Left lung (tissue), 10 donors: ENCODE measurements around the gene KCNIP4. TPM values are rescaled to one million over a fixed set of nuclear protein-coding genes. Genes with fewer than 3 reads are reported as not detected.

Experiments used
- ATAC-seq: fragments of 200-7000 bp; cut with Tn5 transposase; one replicate; pipeline ENCODE4 v1.9.1; 2020; ENCODE audit warnings: moderate library complexity
- DNase-seq, 4 donors: peaks; one replicate each; pipeline ENCODE4 v3.0.0-alpha.2; 2013 to 2020
- H3K27ac ChIP-seq, 2 donors: fragments of 200-600 bp; sonication (generic) in 1 of 2; one replicate each; pipeline versions ENCODE4 v1.5.0 to v1.8.0; 2020 to 2021
- H3K27me3 ChIP-seq, 2 donors: fragments of 200-600 bp; sonication (generic) in 1 of 2; one replicate each; pipeline versions ENCODE4 v1.5.0 to v1.8.0; 2020 to 2021
- H3K36me3 ChIP-seq, 2 donors: fragments of 200-600 bp; sonication (generic) in 1 of 2; one replicate each; pipeline versions ENCODE4 v1.5.0 to v1.8.0; 2020 to 2021
- H3K4me1 ChIP-seq, 2 donors: fragments of 200-600 bp; one replicate each; pipeline ENCODE4 v1.8.0; 2021
- H3K4me3 ChIP-seq, 2 donors: fragments of 200-600 bp; sonication (generic) in 1 of 2; one replicate each; pipeline versions ENCODE4 v1.5.0 to v1.8.0; 2020 to 2021; ENCODE audit warnings: mild to moderate bottlenecking in 1 of 2
- H3K9me3 ChIP-seq, 2 donors: fragments of 200-600 bp; sonication (generic) in 1 of 2; one replicate each; pipeline versions ENCODE4 v1.5.0 to v1.8.0; 2020 to 2021
- CTCF ChIP-seq, 2 donors: fragments of 200-600 bp; sonication (generic) in 1 of 2; IDR thresholded peaks; one replicate each; pipeline versions ENCODE4 v1.5.0 to v1.8.0; 2021; ENCODE audit warnings: antibody characterized with exemption in 2 of 2
- intact Hi-C, 2 donors: fragments of 100-400 bp; cut with DNase I; formaldehyde crosslinking; loops; one replicate each; pipeline versions ENCODE4 v1.11.2 to v1.14.2; 2022
- polyA plus RNA-seq, 6 donors: library from polyadenylated mRNA; unstranded; fragments of 120-200 nt; gene quantifications; one replicate each; pipeline ENCODE4 v1.2.1, GENCODE V29; 2013; ENCODE audit not compliant: insufficient read length in 6 of 6
- total RNA-seq, 2 donors: library from RNA; stranded (reverse); fragmentation: NEBNext Ultra II Directional; extraction: Animal tissue kit (Norgen Biotek cat#: 25700); gene quantifications; one replicate each; pipeline ENCODE4 v1.2.1, GENCODE V29; 2021
- donor health status: DM: no; HTN: yes; CAD: no.
- donor health status: DM: no; HTN: no; CAD: no.

KCNIP4 gene
- total and polyA plus RNA-seq, 8 donors = 2.8 to 5.4 (median 4.9) TPM; not detected in 2

DNA sequence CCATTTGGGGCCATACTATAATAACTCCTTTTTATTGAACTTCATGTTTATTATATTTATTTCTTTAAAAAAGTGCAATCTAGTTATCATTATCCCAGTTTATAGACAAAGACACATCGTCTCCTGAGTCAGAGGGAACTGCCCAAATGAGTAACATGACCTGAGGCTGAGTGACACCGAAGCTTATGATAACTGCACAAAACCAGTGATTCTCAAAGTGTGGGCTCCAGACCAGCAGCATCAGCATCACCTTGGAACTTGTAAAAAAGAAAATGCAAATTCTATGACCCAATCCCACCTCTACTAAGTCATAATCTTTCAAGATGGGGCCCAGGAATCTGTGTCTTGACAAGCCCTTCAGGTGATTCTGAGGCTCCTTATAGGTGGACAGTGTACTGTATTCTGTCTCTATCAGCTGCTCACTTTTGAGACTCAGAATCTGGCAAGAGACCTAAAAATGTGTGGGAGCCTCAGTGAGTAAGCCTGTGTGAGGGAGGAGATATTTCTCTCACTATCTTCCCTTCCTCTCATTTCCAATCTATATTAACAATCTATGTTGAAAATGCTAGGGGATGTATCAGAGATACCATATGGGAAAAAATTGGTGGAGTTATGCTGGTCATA, 1101.3 kb downstream of the KCNIP4 start:
- no peak overlapping the region for H3K27ac ChIP-seq
- DNase-seq (no peak), ATAC-seq (no peak)
- H3K27me3 ChIP-seq = no peaks in the 10 kb centered on the region
- TF ChIP-seq CTCF (IDR thresholded peaks at IDR 0.05) = no peak
- peaks cover 0 to 15% of the 10 kb centered on the region in 2 donors for H3K9me3 ChIP-seq
- H3K36me3 ChIP-seq = no peaks in the 10 kb centered on the region
- intact Hi-C loops = no loop called here
- H3K4me1 ChIP-seq = no peaks in the 10 kb centered on the region
- H3K4me3 ChIP-seq = no peak overlapping the region

- Histone ChIP-seq H3K4me1 (no peaks in the 10 kb centered on the region), H3K9me3 (no peaks in the 10 kb centered on the region), H3K27me3 (no peaks in the 10 kb centered on the region), H3K36me3 (no peaks in the 10 kb centered on the region), H3K4me3 (no peak overlapping the region), H3K27ac (no peak overlapping the region)
- no peak for TF ChIP-seq CTCF (IDR thresholded peaks at IDR 0.05)
- intact Hi-C loops = no loop called here
- DNase-seq = no peak
- ATAC-seq = no peak
Measured at GRCh38 chr4:20844311-20844710, 1104.3 kb downstream of the KCNIP4 start.

GRCh38 chr4:20840648-20841190, 1107.9 kb downstream of the KCNIP4 start:
- DNase-seq = no peak
- no peaks in the 10 kb centered on the region for H3K9me3 ChIP-seq
- H3K36me3 ChIP-seq = no peaks in the 10 kb centered on the region
- no peaks in the 10 kb centered on the region for H3K27me3 ChIP-seq
- H3K27ac ChIP-seq = peak overlapping the region; percentile 39 to 62
- no peak overlapping the region for H3K4me3 ChIP-seq
- no peak for TF ChIP-seq CTCF (IDR thresholded peaks at IDR 0.05)
- ATAC-seq = peak; percentile 80
- no peaks in the 10 kb centered on the region for H3K4me1 ChIP-seq
- intact Hi-C loops = no loop called here

DNA sequence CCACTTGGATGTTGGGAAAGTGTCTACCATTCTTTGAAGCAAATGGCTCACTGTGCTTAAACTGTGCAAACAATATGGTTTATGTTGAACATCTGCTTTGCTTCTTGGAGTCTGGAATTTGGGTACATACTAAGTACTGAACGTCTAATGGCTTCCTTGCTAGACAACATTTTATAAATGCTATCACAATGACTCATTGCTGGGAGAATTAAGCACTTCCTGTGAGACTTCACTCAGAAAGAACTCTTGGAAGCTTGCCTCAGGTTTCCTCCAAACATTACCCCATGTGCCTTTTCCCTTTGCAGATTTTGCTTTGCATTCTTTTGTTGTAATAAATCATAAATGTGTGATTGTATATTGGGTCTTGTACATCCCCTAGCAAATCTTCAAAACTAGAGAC, 1108.6 kb downstream of the KCNIP4 start:
- ATAC-seq = peak; percentile 84
- no peaks in the 10 kb centered on the region for H3K4me1 ChIP-seq
- H3K36me3 ChIP-seq = no peaks in the 10 kb centered on the region
- DNase-seq = no peak
- no peak overlapping the region for H3K4me3 ChIP-seq
- no peak for TF ChIP-seq CTCF (IDR thresholded peaks at IDR 0.05)
- H3K27me3 ChIP-seq = no peaks in the 10 kb centered on the region
- H3K27ac ChIP-seq = peak overlapping the region; percentile 39 to 62
- no peaks in the 10 kb centered on the region for H3K9me3 ChIP-seq
- intact Hi-C loops = no loop called here

GRCh38 chr4:20838476-20838875, 1110.1 kb downstream of the KCNIP4 start:
- Histone ChIP-seq H3K9me3 (no peaks in the 10 kb centered on the region), H3K4me3 (no peak overlapping the region), H3K36me3 (no peaks in the 10 kb centered on the region), H3K27me3 (no peaks in the 10 kb centered on the region), H3K4me1 (no peaks in the 10 kb centered on the region), H3K27ac (no peak overlapping the region)
- DNase-seq (no peak), ATAC-seq (no peak)
- TF ChIP-seq CTCF (IDR thresholded peaks at IDR 0.05) = no peak
- intact Hi-C loops = no loop called here
